HepG2 (cell line): ENCODE results near the gene FOXD2. TPM values are rescaled to one million over a fixed set of nuclear protein-coding genes. Genes with fewer than 3 reads are reported as not detected.

ENCODE experiments used
- CHCHD3 ChIP-seq: sonication (generic); formaldehyde crosslinking; IDR thresholded peaks from 2 replicates; pipeline ENCODE4 v1.8.0; 2022; ENCODE audit warnings: mild to moderate bottlenecking, missing genetic modification reagents, moderate library complexity
- EP300 ChIP-seq, 3 experiments: sonication (generic) in 1 of 3; formaldehyde crosslinking in 1 of 3; IDR thresholded peaks; 2 replicates each; pipeline versions ENCODE4 v1.5.1 to v1.6.1; 2011 to 2020; ENCODE audit warnings: low read depth in 2 of 3, low read length in 2 of 3, borderline replicate concordance in 1 of 3, improper control_type of control experiment in 1 of 3, mild to moderate bottlenecking in 1 of 3, missing genetic modification reagents in 1 of 3, moderate library complexity in 1 of 3
- HNRNPUL1 ChIP-seq: fragments of 200-400 bp; formaldehyde crosslinking; IDR thresholded peaks from 2 replicates; pipeline ENCODE4 v1.6.1; 2017; ENCODE audit warnings: low read depth, mild to moderate bottlenecking, low read length, moderate library complexity
- KAT7 ChIP-seq: IDR thresholded peaks from 2 replicates; pipeline ENCODE4 v1.6.1; 2018; ENCODE audit warnings: borderline replicate concordance, missing compliant biosample characterization
- MAFK ChIP-seq, 2 experiments: IDR thresholded peaks in 1 of 2; conservative IDR thresholded peaks in 1 of 2; 2 replicates each; pipeline ENCODE4 v1.6.1; 2011; ENCODE audit warnings: improper control_type of control experiment in 2 of 2, low read length in 2 of 2
- MIER3 ChIP-seq: IDR thresholded peaks from 2 replicates; pipeline ENCODE4 v1.6.1; 2016; ENCODE audit warnings: missing compliant biosample characterization, borderline replicate concordance
- MTF2 ChIP-seq: sonication (generic); formaldehyde crosslinking; IDR thresholded peaks from 2 replicates; pipeline ENCODE4 v1.5.0; 2020; ENCODE audit warnings: missing genetic modification reagents, borderline replicate concordance
- PAWR ChIP-seq: sonication (generic); formaldehyde crosslinking; IDR thresholded peaks from 2 replicates; pipeline ENCODE4 v1.4.0; 2020; ENCODE audit warnings: missing genetic modification reagents, mild to moderate bottlenecking, borderline replicate concordance
- POLR2AphosphoS2 ChIP-seq: IDR thresholded peaks from 2 replicates; pipeline ENCODE4 v1.6.1; 2011; ENCODE audit warnings: low read depth, low read length, improper control_type of control experiment
- SYNCRIP ChIP-seq: fragments of 200-400 bp; formaldehyde crosslinking; IDR thresholded peaks from 2 replicates; pipeline ENCODE4 v1.6.1; 2018; ENCODE audit warnings: mild to moderate bottlenecking, low read depth, low read length; ENCODE audit not compliant: insufficient read depth
- ZNF598 ChIP-seq: sonication (generic); formaldehyde crosslinking; IDR thresholded peaks from 2 replicates; pipeline ENCODE4 v1.5.1; 2020; ENCODE audit warnings: mild to moderate bottlenecking, missing genetic modification reagents, borderline replicate concordance
- ZSCAN12 ChIP-seq: sonication (generic); formaldehyde crosslinking; IDR thresholded peaks from 2 replicates; pipeline ENCODE4 v1.9.0; 2021; ENCODE audit warnings: mild to moderate bottlenecking, missing genetic modification reagents
- polyA plus RNA-seq, 8 experiments: library from polyadenylated mRNA; depleted of rRNA in 3 of 8; stranded (reverse) in 7 of 8; unstranded in 1 of 8; fragments of >200 nt; fragmentation: Illumina TruSeq in 4 of 8; extraction: Trizol in 4 of 8; gene quantifications; 2 replicates each; pipeline versions ENCODE4 v1.2.1 to v1.2.3, GENCODE V29; 2011 to 2016; ENCODE audit warnings: low read depth in 4 of 8, missing spikeins in 1 of 8, mixed read lengths in 1 of 8; ENCODE audit not compliant: insufficient read depth in 1 of 8
- total RNA-seq, 5 experiments: library from RNA; depleted of rRNA; stranded (reverse); fragments of >200 nt; fragmentation: Illumina TruSeq; extraction: Trizol; gene quantifications; 2 replicates each; pipeline ENCODE4 v1.2.3, GENCODE V29; 2016; ENCODE audit warnings: low read depth in 1 of 5
- TF ChIP-seq, protein P1 (sequence below): sonication (generic); formaldehyde crosslinking; IDR thresholded peaks from 2 replicates; pipeline ENCODE4 v1.9.0; 2022; ENCODE audit warnings: missing genetic modification reagents, mild to moderate bottlenecking, borderline replicate concordance
- TF ChIP-seq, protein P2 (sequence below), 2 experiments: sonication (generic) in 1 of 2; formaldehyde crosslinking in 1 of 2; IDR thresholded peaks; 2 replicates each; pipeline versions ENCODE4 v1.5.1 to v1.6.1; 2011 to 2020; ENCODE audit warnings: borderline replicate concordance in 1 of 2, low read depth in 1 of 2, low read length in 1 of 2, mild to moderate bottlenecking in 1 of 2, missing genetic modification reagents in 1 of 2, moderate library complexity in 1 of 2
- TF ChIP-seq, protein P3 (sequence below): sonication (generic); formaldehyde crosslinking; IDR thresholded peaks from 2 replicates; pipeline ENCODE4 v1.4.0; 2020; ENCODE audit warnings: missing genetic modification reagents, mild to moderate bottlenecking, borderline replicate concordance
- TF ChIP-seq, protein P4 (sequence below): IDR thresholded peaks from 2 replicates; pipeline ENCODE4 v1.6.1; 2016; ENCODE audit warnings: mild to moderate bottlenecking, missing biosample characterization, missing genetic modification reagents
- TF ChIP-seq, protein P5 (sequence below): sonication (generic); formaldehyde crosslinking; IDR thresholded peaks from 2 replicates; pipeline ENCODE4 v1.8.1; 2023; ENCODE audit warnings: mild to moderate bottlenecking, missing genetic modification reagents, borderline replicate concordance
- TF ChIP-seq, protein P6 (sequence below): sonication (generic); formaldehyde crosslinking; IDR thresholded peaks from 2 replicates; pipeline ENCODE4 v1.5.1; 2020; ENCODE audit warnings: mild to moderate bottlenecking, missing genetic modification reagents, borderline replicate concordance

FOXD2 gene
- total and polyA plus RNA-seq, 2 of the 13 experiments (the other 11 are each of a cell fraction or from before 2014, with no cell fraction given): 0.01 to 0.09 TPM

DNA sequence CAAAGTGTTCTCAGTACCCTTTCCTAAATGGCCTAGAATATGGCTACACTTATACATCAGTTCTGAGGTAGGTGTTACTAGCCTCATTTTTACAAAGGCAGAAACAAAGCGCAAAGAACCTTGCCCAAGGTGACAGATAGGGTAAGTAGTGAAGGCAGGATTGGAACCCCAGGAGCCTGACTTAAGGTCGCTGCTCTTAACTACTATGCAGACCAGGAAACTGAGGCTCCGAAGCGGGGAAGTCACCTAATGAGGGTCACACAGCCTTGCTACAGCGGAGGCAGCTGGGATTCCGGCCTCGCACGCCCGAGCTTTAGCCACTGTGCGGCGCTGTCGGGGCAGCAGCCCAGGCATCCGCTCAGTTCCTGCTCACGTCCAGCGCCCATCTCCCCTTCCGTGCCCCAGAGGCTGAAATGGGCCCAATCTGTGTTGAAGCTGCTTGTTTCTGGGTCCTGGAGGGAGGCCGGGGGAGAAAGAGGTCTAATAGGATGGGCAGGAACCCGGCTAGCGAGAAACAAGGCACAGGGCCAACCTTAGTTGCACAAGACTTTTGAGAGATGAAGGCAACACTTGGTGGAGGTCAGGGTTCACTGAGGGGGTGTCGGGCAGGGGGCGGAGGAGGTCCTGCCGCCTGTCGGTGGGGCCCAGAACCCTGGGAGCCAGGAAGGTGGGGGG is 1.4 kb upstream of the FOXD2 start (continued):
- TF ChIP-seq, protein P1, sequence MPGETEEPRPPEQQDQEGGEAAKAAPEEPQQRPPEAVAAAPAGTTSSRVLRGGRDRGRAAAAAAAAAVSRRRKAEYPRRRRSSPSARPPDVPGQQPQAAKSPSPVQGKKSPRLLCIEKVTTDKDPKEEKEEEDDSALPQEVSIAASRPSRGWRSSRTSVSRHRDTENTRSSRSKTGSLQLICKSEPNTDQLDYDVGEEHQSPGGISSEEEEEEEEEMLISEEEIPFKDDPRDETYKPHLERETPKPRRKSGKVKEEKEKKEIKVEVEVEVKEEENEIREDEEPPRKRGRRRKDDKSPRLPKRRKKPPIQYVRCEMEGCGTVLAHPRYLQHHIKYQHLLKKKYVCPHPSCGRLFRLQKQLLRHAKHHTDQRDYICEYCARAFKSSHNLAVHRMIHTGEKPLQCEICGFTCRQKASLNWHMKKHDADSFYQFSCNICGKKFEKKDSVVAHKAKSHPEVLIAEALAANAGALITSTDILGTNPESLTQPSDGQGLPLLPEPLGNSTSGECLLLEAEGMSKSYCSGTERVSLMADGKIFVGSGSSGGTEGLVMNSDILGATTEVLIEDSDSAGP (CRISPR knock-in tag): no peak; the same call in 1 of the 2 replicates
- no peak for TF ChIP-seq HNRNPUL1
- TF ChIP-seq SYNCRIP: no peak
- TF ChIP-seq MIER3: no peak; the same call in 1 of the 2 replicates
- no peak for TF ChIP-seq MAFK (conservative IDR thresholded peaks at IDR 0.05 in 1 of 2, IDR thresholded peaks at IDR 0.05 in 1 of 2; ENCODE audit: low read length in 2 of 2)
- no peak for TF ChIP-seq EP300 (IDR thresholded peaks at IDR 0.05; ENCODE audit: low read depth in 2 of 2, low read length in 2 of 2)
- TF ChIP-seq EP300 (CRISPR knock-in tag; IDR thresholded peaks at IDR 0.05; ENCODE audit: borderline replicate concordance): no peak
- TF ChIP-seq, protein P2, sequence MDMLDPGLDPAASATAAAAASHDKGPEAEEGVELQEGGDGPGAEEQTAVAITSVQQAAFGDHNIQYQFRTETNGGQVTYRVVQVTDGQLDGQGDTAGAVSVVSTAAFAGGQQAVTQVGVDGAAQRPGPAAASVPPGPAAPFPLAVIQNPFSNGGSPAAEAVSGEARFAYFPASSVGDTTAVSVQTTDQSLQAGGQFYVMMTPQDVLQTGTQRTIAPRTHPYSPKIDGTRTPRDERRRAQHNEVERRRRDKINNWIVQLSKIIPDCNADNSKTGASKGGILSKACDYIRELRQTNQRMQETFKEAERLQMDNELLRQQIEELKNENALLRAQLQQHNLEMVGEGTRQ (IDR thresholded peaks at IDR 0.05; ENCODE audit: low read depth, low read length): no peak
- TF ChIP-seq, protein P2 (CRISPR knock-in tag; IDR thresholded peaks at IDR 0.05; ENCODE audit: borderline replicate concordance): no peak
- TF ChIP-seq, protein P3, sequence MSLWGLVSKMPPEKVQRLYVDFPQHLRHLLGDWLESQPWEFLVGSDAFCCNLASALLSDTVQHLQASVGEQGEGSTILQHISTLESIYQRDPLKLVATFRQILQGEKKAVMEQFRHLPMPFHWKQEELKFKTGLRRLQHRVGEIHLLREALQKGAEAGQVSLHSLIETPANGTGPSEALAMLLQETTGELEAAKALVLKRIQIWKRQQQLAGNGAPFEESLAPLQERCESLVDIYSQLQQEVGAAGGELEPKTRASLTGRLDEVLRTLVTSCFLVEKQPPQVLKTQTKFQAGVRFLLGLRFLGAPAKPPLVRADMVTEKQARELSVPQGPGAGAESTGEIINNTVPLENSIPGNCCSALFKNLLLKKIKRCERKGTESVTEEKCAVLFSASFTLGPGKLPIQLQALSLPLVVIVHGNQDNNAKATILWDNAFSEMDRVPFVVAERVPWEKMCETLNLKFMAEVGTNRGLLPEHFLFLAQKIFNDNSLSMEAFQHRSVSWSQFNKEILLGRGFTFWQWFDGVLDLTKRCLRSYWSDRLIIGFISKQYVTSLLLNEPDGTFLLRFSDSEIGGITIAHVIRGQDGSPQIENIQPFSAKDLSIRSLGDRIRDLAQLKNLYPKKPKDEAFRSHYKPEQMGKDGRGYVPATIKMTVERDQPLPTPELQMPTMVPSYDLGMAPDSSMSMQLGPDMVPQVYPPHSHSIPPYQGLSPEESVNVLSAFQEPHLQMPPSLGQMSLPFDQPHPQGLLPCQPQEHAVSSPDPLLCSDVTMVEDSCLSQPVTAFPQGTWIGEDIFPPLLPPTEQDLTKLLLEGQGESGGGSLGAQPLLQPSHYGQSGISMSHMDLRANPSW (CRISPR knock-in tag): no peak
- TF ChIP-seq ZSCAN12: no peak
- TF ChIP-seq, protein P4, sequence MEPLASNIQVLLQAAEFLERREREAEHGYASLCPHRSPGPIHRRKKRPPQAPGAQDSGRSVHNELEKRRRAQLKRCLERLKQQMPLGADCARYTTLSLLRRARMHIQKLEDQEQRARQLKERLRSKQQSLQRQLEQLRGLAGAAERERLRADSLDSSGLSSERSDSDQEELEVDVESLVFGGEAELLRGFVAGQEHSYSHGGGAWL: no peak
- TF ChIP-seq PAWR (CRISPR knock-in tag): no peak
- no peak for TF ChIP-seq POLR2AphosphoS2
- TF ChIP-seq, protein P5, sequence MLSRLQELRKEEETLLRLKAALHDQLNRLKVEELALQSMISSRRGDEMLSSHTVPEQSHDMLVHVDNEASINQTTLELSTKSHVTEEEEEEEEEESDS (CRISPR knock-in tag): peak; percentile 81; the same call in 1 of the 2 replicates
- no peak for TF ChIP-seq MTF2 (CRISPR knock-in tag)
- 0 out of 2 replicates have a peak, but pooled peaks have one; percentile 53 for TF ChIP-seq CHCHD3
- TF ChIP-seq, protein P6, sequence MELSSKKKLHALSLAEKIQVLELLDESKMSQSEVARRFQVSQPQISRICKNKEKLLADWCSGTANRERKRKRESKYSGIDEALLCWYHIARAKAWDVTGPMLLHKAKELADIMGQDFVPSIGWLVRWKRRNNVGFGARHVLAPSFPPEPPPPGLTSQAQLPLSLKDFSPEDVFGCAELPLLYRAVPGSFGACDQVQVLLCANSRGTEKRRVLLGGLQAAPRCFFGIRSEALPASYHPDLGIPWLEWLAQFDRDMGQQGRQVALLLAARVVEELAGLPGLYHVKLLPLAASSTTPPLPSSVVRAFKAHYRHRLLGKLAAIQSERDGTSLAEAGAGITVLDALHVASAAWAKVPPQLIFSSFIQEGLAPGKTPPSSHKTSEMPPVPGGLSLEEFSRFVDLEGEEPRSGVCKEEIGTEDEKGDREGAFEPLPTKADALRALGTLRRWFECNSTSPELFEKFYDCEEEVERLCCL (CRISPR knock-in tag): no peak
- TF ChIP-seq ZNF598 (CRISPR knock-in tag): 0 out of 2 replicates have a peak, but pooled peaks have one; percentile 42
- TF ChIP-seq KAT7 (CRISPR knock-in tag): no peak
